GM19455 (cell line): Measurements from ENCODE around the gene USF1.
"Not testable (repeated sequence)": the region's sequence is repeated elsewhere in the genome, so short reads cannot be mapped to it uniquely, and the experiment has no call there.

Source experiments
- ATAC-seq: cut with Tn5 transposase; IDR thresholded peaks from one replicate; pipeline ENCODE4 v1.9.1; 2021; ENCODE audit not compliant: unreplicated experiment

The USF1 gene

DNA sequence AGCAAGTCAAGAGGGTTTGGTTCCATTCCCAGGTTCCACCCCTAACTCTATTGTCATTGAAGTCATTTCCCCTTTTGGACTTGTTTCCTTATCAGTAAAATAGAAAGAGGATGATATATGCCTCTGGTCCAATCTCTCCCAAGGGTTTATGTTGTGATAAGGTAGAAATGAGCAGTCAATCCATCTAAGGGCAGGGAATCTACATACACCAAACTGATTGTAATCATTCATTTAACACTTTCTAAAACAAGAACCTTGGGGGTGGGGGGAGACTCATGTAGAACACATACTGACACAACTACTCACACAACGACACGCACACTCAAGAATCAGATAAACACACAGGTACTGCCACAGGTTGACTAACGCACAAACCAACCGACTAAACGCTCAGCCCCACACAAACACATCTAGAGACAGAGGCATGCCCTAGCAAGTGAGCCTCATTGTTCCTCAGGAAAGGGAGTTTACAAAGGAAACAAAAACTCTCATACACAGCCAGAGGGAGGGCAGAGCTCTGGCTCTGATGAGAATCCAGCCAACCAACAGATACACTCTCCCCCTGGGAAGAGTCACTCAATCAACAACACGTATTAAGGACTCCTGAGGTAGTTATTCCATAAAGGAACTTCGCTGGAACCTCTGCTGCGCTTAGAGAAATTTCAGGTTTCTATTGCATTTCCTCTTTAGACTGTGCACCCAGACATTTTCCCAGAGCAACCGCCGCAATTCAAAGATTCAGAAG is 25.9 kb downstream of the USF1 start:
- ATAC-seq: no peak

- not testable (repeated sequence) for ATAC-seq
These were observed 26.6 kb downstream of the USF1 start for GRCh38 chr1:161019111-161019660.

- no peak for ATAC-seq
These were observed 27.2 kb downstream of the USF1 start for GRCh38 chr1:161018631-161018930.

- ATAC-seq: no peak
These were observed 27.8 kb downstream of the USF1 start for GRCh38 chr1:161017756-161018630.

DNA sequence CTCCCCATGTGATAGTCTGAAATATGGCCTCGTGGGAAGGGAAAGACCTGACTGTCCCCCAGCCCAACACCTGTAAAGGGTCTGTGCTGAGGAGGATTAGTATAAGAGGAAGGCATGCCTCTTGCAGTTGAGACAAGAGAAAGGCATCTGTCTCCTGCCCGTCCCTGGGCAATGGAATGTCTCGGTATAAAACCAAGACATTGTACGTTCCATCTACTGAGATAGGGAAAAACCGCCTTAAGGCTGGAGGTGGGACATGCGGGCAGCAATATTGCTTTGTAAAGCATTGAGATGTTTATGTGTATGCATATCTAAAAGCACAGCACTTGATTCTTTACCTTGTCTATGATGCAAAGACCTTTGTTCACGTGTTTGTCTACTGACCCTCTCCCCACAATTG is 28.6 kb downstream of the USF1 start:
- ATAC-seq: not testable (repeated sequence)

GRCh38 chr1:161016683-161017082 is 29.1 kb downstream of the USF1 start:
- ATAC-seq: not testable (repeated sequence)

- ATAC-seq: peak; percentile 79
These were observed 32.1 kb downstream of the USF1 start for GRCh38 chr1:161013488-161014230.

GRCh38 chr1:161013131-161013487 is 32.7 kb downstream of the USF1 start:
- no peak for ATAC-seq

DNA sequence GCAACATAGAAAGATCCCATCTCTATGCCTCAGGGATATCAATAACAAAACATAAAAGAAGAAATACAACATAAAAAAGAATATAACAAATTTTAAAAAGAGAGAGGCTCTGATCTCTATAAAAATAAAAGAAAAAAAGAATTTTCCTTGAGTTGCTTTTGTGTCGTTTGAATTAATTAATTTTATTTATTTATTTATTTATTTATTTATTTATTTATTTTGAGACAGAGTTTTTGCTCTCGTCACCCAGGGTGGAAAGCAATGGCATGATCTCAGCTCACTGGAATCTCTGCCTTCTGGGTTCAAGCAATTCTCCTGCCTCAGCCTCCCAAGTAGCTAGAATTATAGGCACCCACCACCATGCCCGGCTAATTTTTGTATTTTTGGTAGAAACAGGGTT is 33.4 kb downstream of the USF1 start:
- ATAC-seq: no peak

GRCh38 chr1:161009602-161010211 is 36.1 kb downstream of the USF1 start:
- ATAC-seq: no peak

DNA sequence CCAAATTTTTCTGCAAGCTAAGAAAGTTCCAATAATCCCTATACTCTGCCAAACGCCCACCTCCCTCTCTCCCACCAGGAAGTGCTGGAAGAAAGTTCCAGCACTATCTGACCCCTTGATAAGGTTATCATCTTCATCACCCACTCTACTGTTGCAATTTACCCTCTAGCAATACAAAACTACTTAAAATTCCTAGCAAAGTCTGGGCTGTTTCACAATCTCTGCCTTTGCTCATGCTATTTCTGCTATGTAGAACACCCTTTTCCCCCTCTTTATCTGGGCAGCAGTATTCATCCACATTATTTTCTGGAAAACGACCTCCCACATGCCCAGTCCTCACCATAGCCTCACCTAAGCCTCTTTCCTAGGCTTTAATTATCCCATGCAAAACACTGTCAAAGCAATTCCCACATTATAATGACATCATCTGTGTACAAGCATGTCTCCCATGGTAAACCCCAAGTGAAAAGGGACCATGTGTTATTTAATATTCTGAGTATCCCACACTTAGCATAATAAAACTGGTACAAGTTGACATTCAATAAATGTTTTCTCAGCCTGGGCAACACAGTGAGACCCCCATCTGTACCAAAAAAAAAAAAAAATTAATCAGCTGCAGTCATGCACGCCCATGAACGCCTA is 36.8 kb downstream of the USF1 start:
- ATAC-seq: no peak

DNA sequence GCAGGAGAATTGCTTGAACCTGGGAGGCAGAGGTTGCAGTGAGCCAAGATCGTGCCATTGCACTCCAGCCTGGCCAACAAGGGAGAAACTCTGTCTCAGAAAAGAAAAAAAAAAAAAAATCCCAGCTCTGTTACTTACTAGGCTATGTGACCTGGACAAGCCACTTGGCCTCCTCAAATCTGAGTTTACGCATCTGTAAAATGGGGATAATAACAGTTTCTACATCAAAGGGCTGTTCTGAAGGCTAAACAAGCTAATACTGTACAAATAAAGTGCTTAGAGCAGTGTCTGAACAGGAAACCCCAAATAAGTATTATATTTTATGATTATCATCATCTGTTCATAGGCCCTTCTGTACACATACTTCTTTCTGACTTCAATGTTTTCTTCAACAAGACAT is 38.4 kb downstream of the USF1 start:
- no peak for ATAC-seq

- no peak for ATAC-seq
These were observed 39.2 kb downstream of the USF1 start for GRCh38 chr1:161006563-161006962.

GRCh38 chr1:161001525-161001924 is 44.3 kb downstream of the USF1 start:
- ATAC-seq: no peak

- ATAC-seq: no peak
These were observed 44.9 kb downstream of the USF1 start for GRCh38 chr1:161000736-161001480.

DNA sequence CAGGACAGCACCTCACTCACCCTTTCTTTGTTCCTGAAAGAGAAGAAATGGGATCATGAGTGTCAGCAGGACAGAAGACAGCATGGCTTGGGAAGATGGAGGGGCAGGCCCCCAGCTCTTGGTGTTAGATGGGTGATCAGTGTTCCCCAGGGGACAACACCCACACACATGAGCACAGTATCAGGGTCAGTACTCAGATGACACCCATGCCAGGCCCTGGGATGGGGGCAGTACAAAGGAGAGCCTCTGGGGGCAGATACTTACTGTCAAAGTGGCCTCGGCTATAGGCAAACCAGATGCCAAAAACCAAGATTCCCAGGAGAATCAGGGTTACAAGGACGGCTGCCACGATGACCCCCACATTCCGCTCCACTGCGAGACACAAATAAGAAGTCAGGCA is 46.4 kb downstream of the USF1 start:
- ATAC-seq: no peak

- ATAC-seq: no peak
These were observed 48.3 kb downstream of the USF1 start for GRCh38 chr1:160997323-160998038.

GRCh38 chr1:160996178-160996577 is 49.6 kb downstream of the USF1 start:
- no peak for ATAC-seq

DNA sequence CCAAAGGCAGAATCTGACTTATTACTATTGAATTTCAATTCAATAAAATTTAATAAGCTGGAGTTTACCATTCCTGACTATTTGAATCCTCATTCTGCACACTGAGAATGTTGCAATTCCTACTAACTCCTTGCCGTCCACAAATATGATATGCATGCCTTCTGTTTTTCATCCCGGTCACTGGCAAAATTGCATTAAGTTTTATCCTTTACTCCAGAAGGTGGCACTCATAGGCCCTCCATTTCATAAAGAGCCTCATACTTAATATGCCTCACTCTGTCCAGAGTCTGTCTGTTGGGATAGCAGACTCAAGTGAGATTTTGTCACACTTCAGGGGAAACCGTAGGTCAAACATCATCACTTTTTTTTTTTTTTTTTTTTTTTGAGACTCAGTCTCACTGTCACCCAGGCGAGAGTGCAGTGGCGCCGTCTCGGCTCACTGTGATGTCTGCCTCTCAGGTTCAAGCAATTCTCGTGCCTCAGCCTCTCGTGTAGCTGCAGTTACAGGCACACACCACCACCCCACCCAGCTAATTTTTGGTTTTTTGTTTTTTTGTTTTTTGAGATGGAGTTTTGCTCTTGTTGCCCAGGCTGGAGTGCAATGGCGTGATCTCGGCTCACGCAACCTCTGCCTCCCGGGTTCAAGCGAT is 52.1 kb downstream of the USF1 start:
- ATAC-seq: no peak
